ENCODE results near the gene PLCH1. TPM values are rescaled to one million over a fixed set of nuclear protein-coding genes. Genes with fewer than 3 reads are reported as not detected.

Gene PLCH1
- total and polyA plus RNA-seq, 2 experiments from 2014 or later: 2.7 to 6.2 TPM

DNA sequence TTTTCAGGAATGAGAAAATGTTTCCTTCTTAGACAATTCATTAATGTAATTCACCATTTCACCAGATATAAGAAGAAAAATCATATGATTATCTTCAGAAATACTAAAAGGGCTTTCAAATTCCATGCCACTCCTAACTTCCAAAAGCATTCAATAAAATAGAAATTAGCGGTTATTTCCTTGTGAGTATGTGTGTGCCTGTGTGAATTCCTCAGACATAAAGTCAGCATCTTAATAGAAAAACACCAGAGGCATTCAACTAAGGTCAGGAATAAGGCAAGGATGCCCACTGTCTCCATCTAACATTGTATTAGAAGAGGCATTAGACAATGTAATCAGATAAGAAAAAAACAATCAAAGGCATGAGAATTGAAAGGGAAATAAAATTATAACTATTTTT lies 88.4 kb downstream of the PLCH1 start:
- no peak for DNase-seq (ENCODE audit: low read depth in 1 of 2, low spot score in 1 of 2)
- no peak for TF ChIP-seq CTCF (IDR thresholded peaks at IDR 0.05; ENCODE audit: low read depth, low read length)
- H3K36me3 ChIP-seq: no peaks in the 10 kb centered on the region
- H3K27me3 ChIP-seq: no peaks in the 10 kb centered on the region
- no peak overlapping the region for H3K27ac ChIP-seq
- no peaks in the 10 kb centered on the region for H3K4me1 ChIP-seq (ENCODE audit: low read depth)
- no peaks in the 10 kb centered on the region for H3K9me3 ChIP-seq (ENCODE audit: low read depth)
- no peak overlapping the region for H3K4me3 ChIP-seq

DNA sequence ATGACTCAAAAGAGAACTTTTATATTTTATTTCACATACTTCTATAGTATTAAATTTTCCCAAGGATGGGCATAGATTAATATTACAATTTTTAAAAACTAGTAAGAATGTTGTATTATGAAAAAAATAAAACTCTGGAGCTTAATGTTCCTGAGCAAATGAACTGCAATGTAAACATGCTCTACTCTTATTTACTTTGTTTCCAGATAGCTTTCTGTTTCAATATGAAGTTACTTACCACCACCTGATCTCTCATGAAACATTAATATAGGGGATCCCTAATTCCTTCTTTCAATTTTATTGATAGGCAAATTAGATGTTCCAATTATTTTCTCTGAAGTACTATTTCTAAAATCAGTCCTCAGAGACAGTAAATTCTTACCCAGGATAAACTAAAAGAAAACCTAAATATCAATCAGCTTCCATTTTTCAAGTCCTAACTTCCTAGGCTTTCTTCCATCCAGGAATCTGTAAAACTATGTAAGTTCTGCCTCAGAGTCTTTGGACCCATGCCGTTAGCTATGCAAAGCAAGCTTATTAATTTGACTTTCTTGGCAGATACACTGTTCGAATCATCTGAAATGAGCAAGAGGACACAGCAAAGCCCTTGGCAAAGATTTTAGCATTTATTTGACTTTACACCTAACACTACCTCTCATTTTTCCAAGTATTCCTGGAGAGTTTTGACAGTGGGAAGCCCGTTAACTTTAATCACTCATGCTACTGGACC lies 93.2 kb downstream of the PLCH1 start:
- DNase-seq (ENCODE audit: low read depth in 1 of 2, low spot score in 1 of 2): no peak
- Histone ChIP-seq H3K27me3 (no peaks in the 10 kb centered on the region), H3K4me3 (no peak overlapping the region), H3K9me3 (ENCODE audit: low read depth) (no peaks in the 10 kb centered on the region), H3K4me1 (ENCODE audit: low read depth) (peaks cover 4% of the 10 kb centered on the region), H3K36me3 (no peaks in the 10 kb centered on the region), H3K27ac (no peak overlapping the region)
- TF ChIP-seq CTCF (IDR thresholded peaks at IDR 0.05; ENCODE audit: low read depth, low read length): no peak

DNA sequence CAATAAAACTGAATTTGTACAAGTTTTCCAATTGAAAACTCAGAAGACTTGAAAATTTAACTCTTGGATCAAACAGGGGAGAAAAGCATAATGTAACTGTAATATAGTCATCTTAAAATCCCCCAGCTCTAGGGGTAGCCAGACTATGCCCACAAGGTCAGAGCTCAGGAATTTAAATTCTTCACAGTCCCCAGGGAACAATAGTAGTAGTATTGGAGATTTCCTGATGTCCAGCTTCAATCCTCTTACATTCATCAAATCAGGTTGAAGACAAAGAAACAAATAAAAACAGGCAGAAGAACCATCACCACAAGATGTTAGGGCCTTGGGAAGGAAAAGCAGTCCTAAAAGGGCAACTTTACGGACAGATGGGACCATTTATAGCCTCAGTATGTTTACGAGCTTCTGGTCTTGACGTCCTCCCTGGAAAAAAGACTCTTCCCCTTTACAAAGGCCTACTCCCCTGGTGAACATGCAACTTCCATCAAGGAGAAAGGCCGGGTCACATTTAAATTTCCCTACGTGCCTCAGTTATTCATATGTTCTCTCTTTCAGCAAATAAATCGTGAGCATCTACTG lies 96.8 kb downstream of the PLCH1 start:
- Histone ChIP-seq H3K27me3 (no peaks in the 10 kb centered on the region), H3K27ac (no peak overlapping the region), H3K9me3 (ENCODE audit: low read depth) (no peaks in the 10 kb centered on the region), H3K4me3 (no peak overlapping the region), H3K4me1 (ENCODE audit: low read depth) (peaks cover 4% of the 10 kb centered on the region), H3K36me3 (no peaks in the 10 kb centered on the region)
- TF ChIP-seq CTCF (IDR thresholded peaks at IDR 0.05; ENCODE audit: low read depth, low read length): no peak
- no peak for DNase-seq (ENCODE audit: low read depth in 1 of 2, low spot score in 1 of 2)

- H3K27ac ChIP-seq: no peak overlapping the region
- no peaks in the 10 kb centered on the region for H3K36me3 ChIP-seq
- DNase-seq (ENCODE audit: low read depth in 1 of 2, low spot score in 1 of 2): no peak
- H3K27me3 ChIP-seq: no peaks in the 10 kb centered on the region
- H3K9me3 ChIP-seq (ENCODE audit: low read depth): no peaks in the 10 kb centered on the region
- no peak for TF ChIP-seq CTCF (IDR thresholded peaks at IDR 0.05; ENCODE audit: low read depth, low read length)
- no peak overlapping the region for H3K4me3 ChIP-seq
- peaks cover 4% of the 10 kb centered on the region for H3K4me1 ChIP-seq (ENCODE audit: low read depth)
Measured at GRCh38 chr3:155647206-155647605, 97.7 kb downstream of the PLCH1 start.

DNA sequence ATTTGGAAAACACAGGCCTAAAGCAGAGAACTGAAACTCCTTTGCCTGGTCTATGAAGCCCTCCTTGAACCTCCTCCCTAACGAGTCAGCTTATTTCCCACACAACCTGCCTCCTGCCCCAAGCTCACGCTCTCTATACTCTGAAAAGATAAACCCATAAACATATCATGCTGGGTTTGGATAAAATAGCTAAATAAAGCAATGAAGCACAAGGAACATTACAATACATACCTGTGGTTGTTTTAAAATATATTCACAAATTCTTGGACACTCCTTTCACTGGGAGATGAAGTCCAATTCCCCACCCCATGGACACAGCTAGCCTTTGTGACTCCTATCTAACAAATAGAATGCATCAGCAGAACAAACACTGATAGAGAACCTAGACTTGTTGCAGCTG lies 98.2 kb downstream of the PLCH1 start:
- Histone ChIP-seq H3K4me3 (no peak overlapping the region), H3K4me1 (ENCODE audit: low read depth) (peaks cover 4% of the 10 kb centered on the region), H3K27me3 (no peaks in the 10 kb centered on the region), H3K9me3 (ENCODE audit: low read depth) (no peaks in the 10 kb centered on the region), H3K27ac (peak overlapping the region; percentile 13), H3K36me3 (no peaks in the 10 kb centered on the region)
- no peak for DNase-seq (ENCODE audit: low read depth in 1 of 2, low spot score in 1 of 2)
- TF ChIP-seq CTCF (IDR thresholded peaks at IDR 0.05; ENCODE audit: low read depth, low read length): no peak
